Spleen (tissue), 11 donors: Measurements from ENCODE around the gene UGT3A1. TPM values are rescaled to one million over a fixed set of nuclear protein-coding genes. Genes with fewer than 3 reads are reported as not detected.

Source experiments
- DNase-seq: peaks from one replicate; pipeline ENCODE4 v3.0.0-alpha.2; 2020
- H3K27ac ChIP-seq, 8 donors: fragments of 200-600 bp; sonication (generic) in 7 of 8; 1 replicate in 4 of 8; 2 replicates in 4 of 8; pipeline versions ENCODE4 v1.5.0 to v1.8.0; 2016 to 2021; ENCODE audit warnings: inconsistent platforms in 4 of 8, mild to moderate bottlenecking in 4 of 8, moderate library complexity in 1 of 8
- H3K27me3 ChIP-seq, 7 donors: fragments of 200-600 bp; sonication (generic) in 6 of 7; replicated peaks in 1 of 7; 1 replicate in 4 of 7; 2 replicates in 3 of 7; pipeline versions ENCODE4 v1.5.0 to v1.8.0; 2016 to 2021; ENCODE audit warnings: inconsistent platforms in 3 of 7, mild to moderate bottlenecking in 1 of 7
- H3K36me3 ChIP-seq, 6 donors: fragments of 200-600 bp; sonication (generic) in 5 of 6; 1 replicate in 4 of 6; 2 replicates in 2 of 6; pipeline versions ENCODE4 v1.5.0 to v1.8.0; 2016 to 2021; ENCODE audit warnings: inconsistent platforms in 2 of 6
- H3K4me1 ChIP-seq, 6 donors: fragments of 200-600 bp; sonication (generic) in 5 of 6; 1 replicate in 3 of 6; 2 replicates in 3 of 6; pipeline versions ENCODE4 v1.5.0 to v1.8.0; 2016 to 2021; ENCODE audit warnings: inconsistent platforms in 3 of 6
- H3K4me3 ChIP-seq, 8 donors: fragments of 200-600 bp; sonication (generic) in 7 of 8; 1 replicate in 4 of 8; 2 replicates in 4 of 8; pipeline versions ENCODE4 v1.5.0 to v1.8.0; 2016 to 2021; ENCODE audit warnings: inconsistent platforms in 4 of 8, mild to moderate bottlenecking in 4 of 8, moderate library complexity in 2 of 8
- H3K9me3 ChIP-seq, 8 donors: fragments of 200-600 bp; sonication (generic) in 7 of 8; 1 replicate in 4 of 8; 2 replicates in 4 of 8; pipeline versions ENCODE4 v1.5.0 to v1.8.0; 2016 to 2021; ENCODE audit warnings: inconsistent platforms in 4 of 8
- POLR2A ChIP-seq, 3 donors: fragments of 450-650 bp; IDR thresholded peaks; one replicate each; pipeline ENCODE4 v1.5.1; 2017; ENCODE audit warnings: antibody characterized with exemption in 3 of 3, mild to moderate bottlenecking in 1 of 3
- POLR2AphosphoS5 ChIP-seq, 3 donors: sonication (generic); formaldehyde crosslinking; IDR thresholded peaks; one replicate each; pipeline ENCODE4 v1.5.1; 2017; ENCODE audit warnings: antibody characterized with exemption in 3 of 3
- WGBS, 5 donors: extraction: QIAGEN DNeasy Blood & Tissue Kit in 3 of 5; methylation state at CpG; one replicate each; pipeline versions ENCODE4 v1.1.5 to v1.1.7; 2013 to 2018; 5-methylcytosine and 5-hydroxymethylcytosine counted together
- intact Hi-C: fragments of 100-400 bp; cut with DNase I; formaldehyde crosslinking; loops from one replicate; pipeline ENCODE4 v1.15.0; 2023; ENCODE audit warnings: low total_unique reads
- polyA plus RNA-seq, 3 donors: library from polyadenylated mRNA; stranded (reverse); fragments of 200-250 nt; gene quantifications; one replicate each; pipeline ENCODE4 v1.2.1, GENCODE V29; 2013
- total RNA-seq, 7 donors: library from RNA; depleted of rRNA in 3 of 7; stranded (reverse); fragments of >200 nt in 3 of 7; fragmentation: NEBNext Ultra II Directional in 4 of 7; extraction: Animal tissue kit (Norgen Biotek cat#: 25700) in 4 of 7; gene quantifications; one replicate each; pipeline versions ENCODE4 v1.1.0 to v1.2.1, GENCODE V29; 2016 to 2021
- TF ChIP-seq, protein P1 (sequence below), 11 experiments: fragments of 200-600 bp in 7 of 11; fragments of 450-650 bp in 4 of 11; sonication (generic) in 4 of 11; IDR thresholded peaks in 8 of 11; conservative IDR thresholded peaks in 3 of 11; 1 replicate in 7 of 11; 2 replicates in 4 of 11; pipeline versions ENCODE4 v1.4.0 to v1.8.0; 2016 to 2021; ENCODE audit warnings: antibody characterized with exemption in 11 of 11, inconsistent platforms in 4 of 11, mild to moderate bottlenecking in 1 of 11
- donor health status: healthy with polysubstance abuse.
- donor health status: DM: no; HTN: no; CAD: no; lungs with moderate emphysema.
- donor health status: DM: no; HTN: no; CAD: no.
- donor health status: Bipolar disorder and iron deficiency.
- donor health status: healthy.
- donor health status: DM: no; HTN: no; CAD: no.
- donor health status: DM: yes; HTN: yes; CAD: no.

Gene UGT3A1
- total and polyA plus RNA-seq, 10 donors = not detected

DNA sequence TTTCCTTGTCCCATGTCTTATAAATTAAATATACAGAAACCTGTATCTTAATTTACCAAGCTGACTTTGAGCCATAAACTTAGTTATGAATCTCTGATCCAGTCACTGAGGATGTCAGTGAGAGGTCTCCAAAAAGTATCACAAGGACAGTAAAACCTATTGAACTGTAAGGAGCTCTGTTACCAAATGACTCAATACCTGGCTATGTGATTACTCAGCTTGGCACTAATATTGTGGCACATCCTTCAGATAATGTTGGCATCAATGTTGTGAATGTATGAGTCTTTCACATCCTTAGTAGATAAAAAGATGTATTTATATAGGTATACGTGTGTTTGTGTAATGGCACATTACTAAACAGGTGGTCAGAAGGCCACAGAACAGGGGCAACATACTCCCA lies 34.8 kb downstream of the UGT3A1 start:
- Histone ChIP-seq H3K27me3 (peaks cover 0 to 12% (median 0%) of the 10 kb centered on the region in 7 donors), H3K9me3 (peaks cover 0 to 22% (median 8%) of the 10 kb centered on the region in 8 donors), H3K27ac (no peak overlapping the region), H3K4me3 (no peak overlapping the region), H3K36me3 (no peaks in the 10 kb centered on the region), H3K4me1 (no peaks in the 10 kb centered on the region)
- intact Hi-C loops = no loop called here
- DNase-seq = no peak
- TF ChIP-seq POLR2AphosphoS5 (IDR thresholded peaks at IDR 0.05) (no peak), POLR2A (IDR thresholded peaks at IDR 0.05) (no peak)
- TF ChIP-seq, protein P1, sequence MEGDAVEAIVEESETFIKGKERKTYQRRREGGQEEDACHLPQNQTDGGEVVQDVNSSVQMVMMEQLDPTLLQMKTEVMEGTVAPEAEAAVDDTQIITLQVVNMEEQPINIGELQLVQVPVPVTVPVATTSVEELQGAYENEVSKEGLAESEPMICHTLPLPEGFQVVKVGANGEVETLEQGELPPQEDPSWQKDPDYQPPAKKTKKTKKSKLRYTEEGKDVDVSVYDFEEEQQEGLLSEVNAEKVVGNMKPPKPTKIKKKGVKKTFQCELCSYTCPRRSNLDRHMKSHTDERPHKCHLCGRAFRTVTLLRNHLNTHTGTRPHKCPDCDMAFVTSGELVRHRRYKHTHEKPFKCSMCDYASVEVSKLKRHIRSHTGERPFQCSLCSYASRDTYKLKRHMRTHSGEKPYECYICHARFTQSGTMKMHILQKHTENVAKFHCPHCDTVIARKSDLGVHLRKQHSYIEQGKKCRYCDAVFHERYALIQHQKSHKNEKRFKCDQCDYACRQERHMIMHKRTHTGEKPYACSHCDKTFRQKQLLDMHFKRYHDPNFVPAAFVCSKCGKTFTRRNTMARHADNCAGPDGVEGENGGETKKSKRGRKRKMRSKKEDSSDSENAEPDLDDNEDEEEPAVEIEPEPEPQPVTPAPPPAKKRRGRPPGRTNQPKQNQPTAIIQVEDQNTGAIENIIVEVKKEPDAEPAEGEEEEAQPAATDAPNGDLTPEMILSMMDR (IDR thresholded peaks at IDR 0.05 in 8 of 11, conservative IDR thresholded peaks at IDR 0.05 in 3 of 11) = no peak
- WGBS, 5 donors = 79 to 97% (median 88%) methylated on average over 1 of the region's 1 CpG

DNA sequence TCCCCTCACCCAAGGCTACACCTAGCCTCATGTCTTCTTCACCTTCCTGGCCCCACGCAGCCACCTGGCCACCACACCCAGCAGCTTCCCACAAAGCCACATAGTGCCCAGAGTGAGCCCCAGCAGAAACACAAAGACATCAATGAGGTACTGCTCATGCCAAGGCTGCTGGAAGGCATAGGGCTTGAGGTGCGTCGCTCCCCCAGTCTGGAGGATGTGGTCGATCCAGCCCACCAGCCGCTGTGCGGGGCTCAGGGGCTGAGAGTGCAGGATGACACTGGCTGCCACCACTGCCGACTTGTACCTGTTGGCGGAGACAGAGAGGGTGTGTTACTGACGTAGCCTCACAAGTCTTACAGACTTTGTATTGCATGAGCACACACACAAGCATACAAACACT lies 37.0 kb downstream of the UGT3A1 start:
- intact Hi-C loops = no loop called here
- Histone ChIP-seq H3K27ac (no peak overlapping the region), H3K4me1 (no peaks in the 10 kb centered on the region), H3K4me3 (no peak overlapping the region), H3K27me3 (peaks cover 0 to 8% (median 0%) of the 10 kb centered on the region in 7 donors), H3K9me3 (peaks cover 0 to 10% (median 8%) of the 10 kb centered on the region in 8 donors), H3K36me3 (no peaks in the 10 kb centered on the region)
- TF ChIP-seq, protein P1 (IDR thresholded peaks at IDR 0.05 in 8 of 11, conservative IDR thresholded peaks at IDR 0.05 in 3 of 11) = no peak
- TF ChIP-seq POLR2AphosphoS5 (IDR thresholded peaks at IDR 0.05) (no peak), POLR2A (IDR thresholded peaks at IDR 0.05) (no peak)
- WGBS, 5 donors = 52 to 72% (median 65%) methylated on average over 6 to 9 of the region's 9 CpGs
- no peak for DNase-seq

DNA sequence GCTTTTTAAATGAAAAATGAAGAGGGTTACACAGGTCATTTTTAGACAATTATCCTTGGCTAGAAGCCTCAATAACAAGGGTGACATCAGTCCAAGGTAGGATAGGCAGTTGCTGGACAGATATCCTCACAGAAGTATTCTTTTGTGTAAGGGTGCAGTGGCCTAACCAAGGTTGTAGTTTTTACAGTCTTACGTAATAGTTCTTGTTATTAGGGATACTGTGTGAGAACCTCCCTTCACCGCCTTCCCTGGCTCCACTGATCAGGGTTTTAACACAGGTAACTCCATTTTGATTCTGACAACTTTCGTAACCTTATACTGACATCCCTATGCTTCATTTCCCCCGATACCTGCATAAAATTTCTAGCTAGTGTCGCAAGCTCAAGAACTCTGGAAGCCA lies 44.1 kb downstream of the UGT3A1 start:
- Histone ChIP-seq H3K27me3 (peaks cover 0 to 5% (median 0%) of the 10 kb centered on the region in 7 donors), H3K36me3 (no peaks in the 10 kb centered on the region), H3K27ac (no peak overlapping the region), H3K9me3 (no peaks in the 10 kb centered on the region), H3K4me3 (no peak overlapping the region), H3K4me1 (no peaks in the 10 kb centered on the region)
- DNase-seq = no peak
- 66 to 82% (median 74%) methylated on average over 5 of the region's 5 CpGs for WGBS, 5 donors
- intact Hi-C loops = no loop called here
- TF ChIP-seq, protein P1 (IDR thresholded peaks at IDR 0.05 in 8 of 11, conservative IDR thresholded peaks at IDR 0.05 in 3 of 11) = no peak

DNA sequence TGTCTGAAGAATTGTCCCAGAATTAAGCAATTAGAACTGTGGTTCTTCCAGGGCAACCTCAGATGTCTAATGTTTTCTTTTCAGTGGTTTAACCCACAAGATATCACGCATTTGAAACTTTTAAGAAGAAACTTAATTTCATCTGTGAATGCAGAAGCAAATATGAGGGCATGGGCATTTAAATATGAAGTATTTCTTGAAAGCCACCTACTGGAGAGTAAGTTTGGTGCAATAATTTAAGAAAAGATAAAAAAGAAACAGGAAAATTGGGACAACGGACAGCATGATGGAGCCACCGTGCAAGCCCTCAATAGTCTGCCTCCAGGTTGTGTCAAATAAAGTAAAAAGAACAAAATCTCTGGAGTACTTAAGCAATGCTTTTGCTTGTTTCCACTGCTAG lies 51.6 kb downstream of the UGT3A1 start:
- Histone ChIP-seq H3K4me1 (no peaks in the 10 kb centered on the region), H3K27me3 (peaks cover 0 to 4% (median 0%) of the 10 kb centered on the region in 7 donors), H3K36me3 (no peaks in the 10 kb centered on the region), H3K9me3 (no peaks in the 10 kb centered on the region), H3K27ac (no peak overlapping the region), H3K4me3 (no peak overlapping the region)
- no peak for TF ChIP-seq POLR2AphosphoS5 (IDR thresholded peaks at IDR 0.05)
- TF ChIP-seq POLR2A (IDR thresholded peaks at IDR 0.05) = no peak
- TF ChIP-seq, protein P1 (IDR thresholded peaks at IDR 0.05 in 8 of 11, conservative IDR thresholded peaks at IDR 0.05 in 3 of 11) = no peak
- DNase-seq = no peak
- 47 to 78% (median 68%) methylated on average over 3 of the region's 3 CpGs for WGBS, 5 donors
- intact Hi-C loops = no loop called here
